Tibial nerve (tissue), 3 donors: Measurements from ENCODE around the gene SLC35A2.
"Not testable (repeated sequence)": the region's sequence is repeated elsewhere in the genome, so short reads cannot be mapped to it uniquely, and the experiment has no call there.

ENCODE experiments used
- POLR2A ChIP-seq, 2 donors: fragments of 450-650 bp; IDR thresholded peaks; one replicate each; pipeline ENCODE4 v1.6.1; 2017; ENCODE audit warnings: antibody characterized with exemption in 2 of 2, mild to moderate bottlenecking in 2 of 2, moderate library complexity in 2 of 2
- TF ChIP-seq, protein P1 (sequence below), 5 experiments: fragments of 200-600 bp in 3 of 5; fragments of 450-650 bp in 2 of 5; sonication (generic) in 3 of 5; IDR thresholded peaks; one replicate each; pipeline ENCODE4 v1.5.1; 2016 to 2019; ENCODE audit warnings: antibody characterized with exemption in 5 of 5, mild to moderate bottlenecking in 3 of 5, moderate library complexity in 2 of 5

DNA sequence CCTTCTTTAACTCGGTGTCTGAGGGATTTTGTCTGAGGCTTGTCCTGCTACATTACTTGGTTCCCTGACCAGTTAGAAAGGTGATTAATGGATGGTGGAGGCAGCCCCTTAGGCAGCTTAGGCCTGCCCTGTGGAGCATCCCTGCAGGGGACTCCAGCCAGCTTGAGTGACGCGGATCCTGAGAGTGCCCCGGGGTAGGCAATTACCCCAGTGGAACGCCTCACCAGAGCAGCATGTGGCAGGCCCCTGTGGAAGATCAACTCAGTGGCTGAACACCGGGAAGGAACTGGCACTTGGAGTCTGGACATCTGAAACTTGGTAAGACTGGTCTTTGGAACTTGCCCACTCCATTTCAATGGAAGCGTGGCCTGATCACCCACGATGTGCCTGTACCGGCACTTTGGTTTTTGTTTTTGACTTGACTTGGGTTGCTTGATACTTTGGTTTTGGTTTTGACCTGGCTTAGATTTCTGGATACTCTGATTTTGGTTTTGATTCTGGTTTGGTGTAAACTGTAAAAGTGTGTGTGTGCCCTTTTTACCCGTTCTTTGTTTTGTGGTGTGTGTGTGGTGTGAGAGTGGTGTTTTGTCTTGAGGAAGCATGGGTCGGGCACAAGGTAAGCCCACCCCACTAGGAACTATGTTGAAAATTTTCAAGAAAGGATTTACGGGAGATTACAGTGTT is 57.2 kb downstream of the SLC35A2 start:
- not testable (repeated sequence) for TF ChIP-seq POLR2A (IDR thresholded peaks at IDR 0.05)
- TF ChIP-seq, protein P1, sequence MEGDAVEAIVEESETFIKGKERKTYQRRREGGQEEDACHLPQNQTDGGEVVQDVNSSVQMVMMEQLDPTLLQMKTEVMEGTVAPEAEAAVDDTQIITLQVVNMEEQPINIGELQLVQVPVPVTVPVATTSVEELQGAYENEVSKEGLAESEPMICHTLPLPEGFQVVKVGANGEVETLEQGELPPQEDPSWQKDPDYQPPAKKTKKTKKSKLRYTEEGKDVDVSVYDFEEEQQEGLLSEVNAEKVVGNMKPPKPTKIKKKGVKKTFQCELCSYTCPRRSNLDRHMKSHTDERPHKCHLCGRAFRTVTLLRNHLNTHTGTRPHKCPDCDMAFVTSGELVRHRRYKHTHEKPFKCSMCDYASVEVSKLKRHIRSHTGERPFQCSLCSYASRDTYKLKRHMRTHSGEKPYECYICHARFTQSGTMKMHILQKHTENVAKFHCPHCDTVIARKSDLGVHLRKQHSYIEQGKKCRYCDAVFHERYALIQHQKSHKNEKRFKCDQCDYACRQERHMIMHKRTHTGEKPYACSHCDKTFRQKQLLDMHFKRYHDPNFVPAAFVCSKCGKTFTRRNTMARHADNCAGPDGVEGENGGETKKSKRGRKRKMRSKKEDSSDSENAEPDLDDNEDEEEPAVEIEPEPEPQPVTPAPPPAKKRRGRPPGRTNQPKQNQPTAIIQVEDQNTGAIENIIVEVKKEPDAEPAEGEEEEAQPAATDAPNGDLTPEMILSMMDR (IDR thresholded peaks at IDR 0.05): not testable (repeated sequence)
